NCI-H2196 treated with DMSO at 0.1 percent for 48 hours (cell line): ENCODE results near the gene FNDC3A.
"Not testable (repeated sequence)": the region's sequence is repeated elsewhere in the genome, so short reads cannot be mapped to it uniquely, and the experiment has no call there.

Experiments
- DNase-seq: peaks from one replicate; lab custom pipeline; 2025; ENCODE audit not compliant: unreplicated experiment; lab: John Stamatoyannopoulos, UW

FNDC3A gene

DNA sequence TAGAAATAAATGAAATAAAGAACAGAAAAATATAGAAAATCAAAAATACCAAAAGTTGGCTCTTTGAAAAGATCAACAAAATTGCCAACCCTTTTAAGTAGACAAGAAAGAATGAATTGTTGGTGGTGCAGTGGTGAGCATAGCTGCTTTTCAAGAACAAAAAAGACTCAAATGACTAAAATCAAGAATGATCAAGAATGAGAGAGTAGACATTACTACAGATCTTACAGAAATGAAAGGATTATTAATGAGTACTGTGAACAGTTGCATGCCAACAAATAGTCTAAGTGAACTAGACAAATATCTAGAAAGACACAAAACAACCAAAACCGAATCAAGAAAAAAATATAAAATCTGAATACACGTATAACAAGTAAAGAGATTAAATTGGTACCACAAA lies 53.9 kb downstream of the FNDC3A start:
- no peak for DNase-seq

DNA sequence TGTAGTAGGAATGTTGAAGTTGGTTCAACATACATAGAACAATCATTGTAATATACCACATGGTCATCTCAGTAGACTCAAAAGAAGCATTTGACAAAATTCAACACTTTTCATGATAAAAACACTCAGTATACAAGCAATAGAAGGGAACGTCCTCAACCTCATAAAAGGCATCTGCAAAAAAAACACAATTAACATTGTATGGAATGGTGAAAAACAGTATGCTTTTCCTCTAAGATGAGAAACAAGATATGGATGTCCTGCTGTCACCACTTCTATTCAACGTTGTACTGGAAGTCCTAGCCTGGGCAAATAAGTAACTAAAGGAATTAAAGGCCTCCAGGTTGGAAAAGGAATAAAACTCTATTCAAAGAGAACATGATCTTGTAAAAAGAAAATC lies 54.5 kb downstream of the FNDC3A start:
- no peak for DNase-seq

DNA sequence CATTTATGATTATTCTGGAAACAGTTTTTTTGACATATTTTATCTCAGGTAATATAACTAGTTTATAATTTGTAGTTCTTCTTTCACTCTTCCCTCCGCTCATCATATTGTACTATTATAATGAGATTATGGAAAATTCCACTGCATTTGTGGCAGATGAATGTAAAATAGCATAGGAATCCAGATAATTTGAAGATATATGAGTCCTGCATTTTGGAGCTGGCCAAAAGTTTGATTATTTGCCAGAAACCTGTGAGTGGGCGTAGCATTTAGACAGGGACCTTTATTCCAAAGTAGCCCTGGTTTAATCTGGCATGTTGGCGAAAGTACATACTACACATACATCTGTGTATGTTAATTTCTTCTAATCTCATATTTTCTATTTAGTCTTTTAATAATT lies 65.2 kb downstream of the FNDC3A start:
- DNase-seq, result no peak

DNA sequence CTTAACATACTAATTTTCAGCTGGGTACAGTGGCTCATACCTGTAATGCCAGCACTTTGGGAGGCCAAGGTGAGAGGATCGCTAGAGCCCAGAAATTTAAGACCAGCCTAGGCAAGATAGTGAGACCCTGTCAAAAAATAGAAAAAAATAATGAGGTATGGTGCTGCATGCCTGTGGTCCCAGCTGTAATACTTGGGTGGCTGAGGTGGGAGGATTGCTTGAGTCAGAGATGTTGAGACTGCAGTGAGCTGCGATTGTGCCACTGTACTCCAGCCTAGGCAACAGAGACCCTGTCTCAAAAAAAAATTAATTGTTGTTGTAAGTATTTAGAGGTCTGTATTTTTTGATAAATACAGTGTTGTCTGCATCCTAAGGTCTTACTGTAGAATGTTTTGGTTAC lies 66.8 kb downstream of the FNDC3A start:
- DNase-seq, result no peak

DNA sequence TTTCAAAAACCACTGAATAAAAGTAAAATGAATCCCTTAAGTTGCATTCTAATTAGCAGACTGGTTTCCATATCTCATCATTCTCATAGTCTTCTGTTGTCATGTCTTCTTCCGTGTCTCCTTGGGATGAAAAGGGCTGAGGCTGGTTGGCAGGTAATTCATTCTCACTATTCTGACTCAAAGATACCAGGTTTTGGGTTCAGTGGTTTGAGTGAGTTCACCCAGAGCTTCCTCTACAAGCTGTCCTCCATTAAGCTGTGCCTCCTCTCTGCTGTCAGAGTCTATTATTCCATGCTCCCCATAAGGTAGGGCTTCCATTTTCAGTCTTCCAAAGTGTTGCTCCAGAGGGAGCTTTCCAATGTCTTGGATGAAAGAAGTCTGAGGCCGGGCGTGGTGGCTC lies 68.3 kb downstream of the FNDC3A start:
- no peak for DNase-seq

DNA sequence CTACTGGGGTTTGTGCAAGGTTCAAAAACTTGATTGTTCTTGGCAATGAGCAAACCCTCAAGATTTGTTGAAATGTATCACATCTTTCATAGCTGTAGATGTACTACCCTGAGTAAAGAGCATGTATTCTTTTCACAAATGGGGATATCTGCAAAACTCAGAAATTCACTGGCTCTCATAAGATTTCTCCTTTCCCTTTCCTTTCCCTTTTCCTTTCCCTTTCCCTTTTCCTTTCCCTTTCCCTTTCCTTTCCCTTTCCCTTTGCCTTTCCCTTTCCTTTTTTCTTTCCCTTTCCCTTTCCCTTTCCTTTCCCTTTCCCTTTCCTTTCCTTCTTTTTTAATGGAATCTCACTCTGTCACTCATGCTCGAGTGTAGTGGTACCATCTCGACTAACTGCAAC lies 69.1 kb downstream of the FNDC3A start:
- no peak for DNase-seq

DNA sequence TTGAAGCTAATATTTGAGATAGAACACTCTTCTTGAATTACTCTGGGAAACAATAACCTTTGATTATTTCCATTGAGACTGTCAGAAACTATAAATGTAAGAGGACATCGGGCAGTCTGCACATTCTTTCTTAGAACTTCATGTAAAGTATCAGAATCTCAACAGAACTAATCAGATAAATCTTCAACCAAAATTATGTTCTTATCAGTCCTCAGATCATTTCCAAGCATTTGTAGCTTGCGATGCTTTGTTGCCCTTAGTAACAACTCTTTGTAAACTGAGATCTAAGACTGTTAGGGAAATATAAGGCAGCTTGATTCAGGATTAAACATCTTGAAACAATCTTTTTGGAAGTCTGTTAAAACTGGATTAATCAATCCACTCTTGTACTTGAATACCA lies 70.3 kb downstream of the FNDC3A start:
- no peak for DNase-seq

DNA sequence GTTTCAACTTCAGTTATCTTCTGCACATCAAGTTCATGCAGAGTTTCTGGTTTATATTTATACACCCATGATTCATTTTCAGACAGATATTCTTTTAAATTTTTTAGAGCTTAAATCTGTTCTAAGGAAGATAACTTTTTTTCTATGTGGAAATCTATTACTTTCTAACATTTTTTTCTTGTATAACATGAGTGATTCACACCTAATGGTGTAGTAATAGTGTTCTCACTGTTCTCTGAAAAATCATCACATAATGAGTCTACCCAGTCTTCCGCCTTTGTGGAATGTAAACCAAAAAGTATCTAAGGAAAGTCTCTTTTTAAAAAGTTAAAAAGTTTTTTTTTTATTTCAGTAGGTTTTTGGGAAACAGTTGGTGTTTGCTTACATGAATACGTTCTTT lies 70.8 kb downstream of the FNDC3A start:
- DNase-seq, result no peak

DNA sequence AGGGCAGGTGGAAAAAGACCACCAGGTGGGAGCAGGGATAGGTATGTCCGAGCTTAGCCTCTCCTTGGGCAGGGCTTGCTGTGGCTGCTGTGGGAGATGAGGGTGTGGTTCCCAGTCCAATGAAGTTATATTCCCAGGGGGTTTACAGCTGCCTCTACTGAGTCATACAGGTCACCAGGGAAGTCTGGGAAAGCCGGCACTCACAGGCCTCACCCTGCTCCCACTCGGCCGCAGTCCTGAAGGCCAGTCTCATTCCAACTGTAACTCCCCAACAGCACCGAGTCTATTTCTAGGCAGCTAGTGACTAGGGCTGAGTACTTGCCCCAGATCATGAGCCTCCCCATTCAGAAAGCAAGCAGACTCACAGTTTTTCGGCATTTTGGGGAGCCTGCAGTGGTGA lies 77.1 kb downstream of the FNDC3A start:
- DNase-seq, result no peak

DNA sequence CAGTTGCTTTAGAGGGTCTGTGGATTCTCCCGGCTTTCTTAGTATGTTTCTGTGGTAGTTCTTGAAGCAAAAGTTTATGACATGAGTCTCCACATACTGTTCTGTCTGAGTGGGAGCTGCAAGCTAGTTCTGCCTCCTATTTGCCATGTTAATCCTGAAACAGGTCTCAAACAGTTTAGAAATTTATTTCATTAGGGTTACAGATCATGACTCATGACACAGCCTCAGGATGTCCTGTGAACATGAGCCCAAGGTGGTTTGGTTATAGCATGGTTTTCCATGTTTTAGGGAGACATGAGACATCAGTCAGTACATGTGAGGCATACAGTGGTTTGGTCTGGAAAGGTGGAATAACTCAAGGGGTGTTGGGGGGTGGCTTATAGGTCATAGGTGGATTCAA lies 77.5 kb downstream of the FNDC3A start:
- DNase-seq, result no peak

DNA sequence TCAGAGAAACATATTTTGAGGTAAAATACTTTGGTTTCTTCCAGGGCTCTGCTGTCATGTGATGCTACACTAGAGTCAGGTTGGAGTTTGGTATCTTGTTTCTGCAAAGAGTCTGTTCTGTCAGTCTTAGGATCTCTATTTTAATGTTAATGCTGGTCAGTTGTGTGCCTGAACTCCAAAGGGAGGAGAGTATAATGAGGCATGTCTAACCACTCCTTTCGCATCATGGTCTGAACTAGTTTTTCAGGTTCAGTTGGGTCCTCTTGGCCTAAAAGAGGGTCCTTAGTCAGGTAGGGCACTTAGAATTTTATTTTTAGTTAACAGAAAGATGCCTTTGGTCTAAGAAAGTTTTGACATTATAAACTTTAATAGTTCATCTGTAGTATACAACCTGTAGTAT lies 78.2 kb downstream of the FNDC3A start:
- no peak for DNase-seq

DNA sequence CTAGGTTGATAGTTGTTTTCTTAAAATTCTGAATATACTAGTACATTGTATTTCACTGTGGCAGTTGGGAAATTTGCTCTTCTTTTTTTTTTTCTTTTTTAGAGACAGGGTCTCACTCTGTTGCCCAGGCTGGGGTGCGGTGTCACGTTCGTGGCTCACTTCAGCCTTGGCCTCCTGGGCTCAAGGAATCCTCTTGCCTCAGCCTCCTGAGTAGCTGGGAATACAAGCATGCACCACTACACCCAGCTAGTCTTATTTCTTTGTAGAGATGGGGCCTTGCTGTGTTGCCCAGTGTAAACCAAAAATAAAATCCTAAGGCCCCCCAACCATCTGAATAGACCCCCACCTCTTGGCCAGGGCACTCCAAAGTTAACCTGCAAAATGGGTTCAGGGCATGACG lies 79.3 kb downstream of the FNDC3A start:
- DNase-seq, result no peak

DNA sequence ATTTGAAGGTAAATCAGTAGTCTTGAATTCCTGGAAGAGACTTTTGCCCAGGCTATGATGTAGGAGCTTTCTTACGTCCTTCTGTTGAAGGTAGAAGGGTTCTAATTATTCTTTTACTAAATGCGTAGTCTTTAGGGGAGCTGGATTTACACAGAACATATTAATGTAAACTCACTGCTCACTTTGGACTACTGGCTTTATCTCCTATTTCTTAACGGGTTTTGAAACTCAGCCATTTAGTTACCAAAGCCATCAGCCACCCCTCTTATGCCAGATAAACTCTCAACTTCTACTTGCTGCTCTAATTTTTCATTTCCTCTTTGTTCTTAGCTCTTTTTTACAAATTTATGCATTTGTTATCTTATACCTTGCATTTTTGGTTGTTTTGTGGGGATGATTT lies 81.5 kb downstream of the FNDC3A start:
- DNase-seq, result no peak

DNA sequence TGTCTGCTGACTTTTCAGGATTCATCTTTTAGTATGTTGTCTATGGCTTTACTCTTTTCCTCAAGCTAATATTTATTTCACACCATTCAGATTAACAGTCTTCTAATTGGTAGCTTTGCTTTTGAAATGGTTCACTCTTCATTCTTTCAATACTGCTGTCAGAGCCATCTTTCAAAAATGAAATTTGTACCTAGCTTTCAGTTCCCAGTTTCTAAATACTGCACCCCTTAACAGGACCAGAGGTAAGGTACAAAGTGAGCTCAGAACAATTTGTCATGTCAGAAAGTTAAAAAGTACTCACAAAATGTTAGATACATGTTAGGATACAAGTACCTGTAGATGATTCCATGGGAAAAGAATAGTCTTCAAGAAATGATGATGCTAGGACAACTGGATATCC lies 83.0 kb downstream of the FNDC3A start:
- DNase-seq, result no peak

DNA sequence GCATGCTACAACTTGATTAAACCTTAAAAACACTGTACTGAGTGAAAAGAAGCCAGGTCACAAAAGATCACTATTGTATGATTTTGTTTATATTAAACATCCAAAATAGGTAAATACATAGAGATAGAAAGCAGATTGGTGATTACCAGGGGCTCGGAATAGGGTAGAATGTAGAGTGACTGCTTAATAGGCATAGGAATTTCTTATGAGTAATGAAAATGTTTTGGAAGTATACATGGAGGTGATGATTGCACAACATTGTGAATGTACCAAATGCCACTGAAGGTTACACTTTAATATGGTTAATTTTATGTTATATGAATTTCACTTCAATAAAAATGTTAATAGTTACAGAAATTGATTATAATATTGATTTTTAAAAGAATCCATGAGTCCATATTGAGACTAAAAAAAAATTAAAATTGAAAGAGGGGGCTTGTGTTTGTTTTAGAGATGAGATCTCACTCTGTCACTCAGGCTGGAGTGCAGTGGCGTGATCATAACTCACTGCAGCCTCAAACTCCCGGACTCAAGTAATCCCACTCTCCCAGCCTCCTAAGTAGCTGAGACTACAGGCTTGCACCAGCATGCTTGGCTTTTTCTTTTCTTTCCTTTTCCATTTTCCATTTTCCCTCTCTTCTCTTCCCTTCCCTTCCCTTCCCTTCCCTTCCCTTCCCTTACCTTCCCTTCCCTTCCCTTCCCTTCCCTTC lies 85.1 kb downstream of the FNDC3A start:
- no peak for DNase-seq

DNA sequence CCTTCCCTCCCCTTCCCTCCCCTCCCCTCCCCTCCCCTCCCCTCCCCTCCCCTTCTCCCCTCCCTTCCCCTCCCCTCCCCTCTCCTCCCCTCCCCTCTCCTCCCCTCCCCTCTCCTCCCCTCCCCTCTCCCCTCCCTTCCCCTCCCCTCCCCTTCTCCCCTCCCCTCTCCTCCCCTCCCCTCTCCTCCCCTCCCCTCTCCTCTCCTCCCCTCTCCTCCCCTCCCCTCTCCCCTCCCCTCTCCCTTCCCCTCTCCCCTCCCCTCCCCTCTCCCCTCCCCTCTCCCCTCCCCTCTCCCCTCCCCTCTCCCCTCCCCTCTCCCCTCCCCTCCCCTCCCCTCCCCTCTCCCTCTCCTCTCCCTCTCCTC lies 85.7 kb downstream of the FNDC3A start:
- DNase-seq, result not testable (repeated sequence)

DNA sequence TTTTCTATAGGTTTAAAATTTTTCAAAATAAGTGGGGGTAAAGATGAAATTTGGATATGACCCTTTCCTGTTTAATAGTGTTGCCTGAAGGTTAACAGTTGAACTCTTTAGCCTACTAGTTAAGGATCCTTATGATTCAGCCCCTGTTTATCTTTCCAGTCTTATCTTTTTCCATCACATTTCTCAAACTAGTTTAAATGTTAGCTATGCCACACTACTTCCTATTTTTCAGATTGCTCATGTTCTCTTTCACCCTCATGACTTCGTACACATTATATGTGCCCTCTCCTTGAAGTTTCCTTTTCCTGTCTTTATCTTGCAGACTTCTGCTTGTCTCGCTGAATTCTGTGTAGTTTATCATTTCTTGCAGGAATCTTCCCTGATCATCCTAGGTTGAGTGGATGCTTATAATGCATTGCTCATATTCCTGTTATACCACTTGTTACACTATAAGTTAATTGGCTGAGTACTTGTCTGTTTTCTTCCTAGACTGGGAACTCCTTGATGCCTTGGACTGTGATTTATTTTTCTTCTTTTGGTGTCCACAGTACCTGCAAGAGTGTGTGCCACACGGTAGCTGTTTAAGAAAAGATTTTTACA lies 86.7 kb downstream of the FNDC3A start:
- no peak for DNase-seq

DNA sequence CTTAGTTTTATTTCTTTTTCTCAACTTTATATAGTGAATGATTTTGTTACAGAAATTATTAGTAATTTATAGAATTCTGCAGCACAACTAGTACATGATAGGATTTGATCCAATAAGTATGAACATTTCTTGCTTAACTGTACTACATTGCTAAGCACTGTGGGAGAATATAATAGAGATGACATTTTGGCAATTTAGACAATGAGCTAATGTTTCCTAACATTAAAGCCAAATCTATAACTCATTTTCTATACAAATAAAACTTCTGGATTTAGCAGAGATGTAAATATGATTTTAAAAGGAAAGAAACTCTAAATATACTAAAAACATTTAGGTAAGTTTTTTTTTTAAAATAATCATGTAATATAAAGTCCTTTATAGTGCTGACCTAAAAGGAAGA lies 87.3 kb downstream of the FNDC3A start:
- no peak for DNase-seq

DNA sequence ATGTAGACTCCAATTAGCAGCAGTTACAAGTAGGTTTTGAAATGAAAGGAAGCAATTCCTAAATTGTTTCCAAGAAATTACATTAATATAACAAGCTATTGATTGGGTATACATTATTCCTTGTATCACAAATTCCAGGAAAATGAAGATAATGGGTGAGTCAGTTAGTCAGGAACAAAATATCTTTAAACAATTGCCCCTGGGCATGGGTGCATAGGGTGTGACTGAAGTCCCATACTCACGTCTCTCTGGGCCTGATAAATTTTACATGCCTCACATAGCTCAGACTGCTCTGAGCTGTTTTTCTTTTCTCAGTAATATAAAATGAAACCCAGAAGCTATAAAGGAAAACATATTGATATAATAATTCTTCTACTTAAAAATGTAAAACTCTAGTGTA lies 87.8 kb downstream of the FNDC3A start:
- DNase-seq, result no peak

DNA sequence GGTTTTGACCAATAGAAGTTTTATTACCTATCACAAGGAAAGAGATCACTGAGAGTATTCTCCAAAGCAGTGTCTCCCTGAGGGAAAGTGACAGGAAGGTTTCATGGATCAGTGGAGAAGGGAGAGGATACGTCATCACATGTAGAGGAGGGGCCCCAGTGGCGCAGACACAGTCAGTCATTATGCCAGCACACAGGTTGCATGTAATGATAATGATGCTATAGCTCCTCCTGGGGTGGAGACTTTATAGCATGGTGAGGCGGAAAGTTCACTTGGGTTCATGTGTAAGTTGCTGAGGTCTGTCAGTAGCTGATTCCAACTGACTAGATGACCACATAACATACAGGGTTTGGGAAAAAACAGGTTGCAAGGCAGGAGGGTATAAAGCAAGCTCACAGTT lies 88.8 kb downstream of the FNDC3A start:
- no peak for DNase-seq

DNA sequence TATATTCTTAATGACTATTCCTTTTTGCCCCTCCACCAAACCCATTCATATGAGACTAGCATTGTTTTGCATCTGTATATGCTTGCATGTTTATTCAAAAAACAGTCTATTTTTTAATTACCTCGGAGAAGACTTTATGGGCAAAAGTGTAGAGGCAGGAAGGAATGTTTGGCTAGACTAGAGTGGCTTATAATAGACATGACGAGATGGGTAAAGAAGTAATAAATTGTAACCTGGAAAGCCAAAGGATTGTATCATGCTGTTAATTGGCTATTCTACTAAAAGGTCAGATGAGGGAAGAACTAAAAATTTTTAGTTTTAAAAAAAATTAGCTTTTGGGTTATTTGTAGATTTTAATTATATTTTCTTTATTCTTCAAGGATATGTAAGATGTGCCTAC lies 91.1 kb downstream of the FNDC3A start:
- DNase-seq, result no peak

DNA sequence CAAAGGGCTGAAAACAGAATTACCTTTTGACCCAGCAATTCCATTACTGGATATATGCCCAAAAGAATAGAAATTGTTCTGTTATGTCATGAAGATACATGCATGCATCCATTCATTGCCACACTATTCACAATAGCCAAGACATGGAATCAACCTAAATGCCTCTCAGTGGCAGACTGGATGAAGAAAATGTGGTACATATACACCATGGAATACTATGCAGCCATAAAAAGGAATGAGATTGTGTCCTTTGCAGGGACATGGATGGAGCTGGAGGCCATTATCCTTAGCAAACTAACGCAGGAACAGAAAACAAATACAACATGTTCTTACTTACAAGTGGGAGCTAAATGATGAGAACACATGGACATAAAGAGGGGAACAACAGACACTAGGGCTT lies 92.8 kb downstream of the FNDC3A start:
- not testable (repeated sequence) for DNase-seq

DNA sequence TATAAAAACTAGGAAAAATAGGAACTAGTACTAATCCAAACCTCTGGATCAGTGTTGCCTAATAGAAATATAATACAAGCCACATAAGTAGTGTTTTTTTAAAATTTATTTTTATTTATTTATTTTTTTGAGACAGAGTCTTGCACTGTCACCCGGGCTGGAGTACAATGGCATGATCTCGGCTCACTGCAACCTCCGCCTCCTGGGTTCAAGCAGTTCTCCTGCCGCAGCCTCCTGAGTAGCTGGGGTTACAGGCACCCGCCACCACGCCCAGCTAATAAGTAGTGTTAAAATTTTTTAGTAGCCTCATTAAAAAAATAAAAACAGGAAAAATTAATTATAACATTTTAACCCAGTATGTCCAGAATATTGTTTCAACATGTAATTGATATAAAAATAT lies 94.3 kb downstream of the FNDC3A start:
- not testable (repeated sequence) for DNase-seq
